Glomerular visceral epithelial cell (primary cell): Measurements from ENCODE around the gene RNF167.
"Not testable (repeated sequence)": the region's sequence is repeated elsewhere in the genome, so short reads cannot be mapped to it uniquely, and the experiment has no call there.

ENCODE experiments used
- DNase-seq: peaks from one replicate; pipeline ENCODE4 v3.0.0-alpha.2; 2016; ENCODE audit errors: extremely low spot score

The RNF167 gene

DNA sequence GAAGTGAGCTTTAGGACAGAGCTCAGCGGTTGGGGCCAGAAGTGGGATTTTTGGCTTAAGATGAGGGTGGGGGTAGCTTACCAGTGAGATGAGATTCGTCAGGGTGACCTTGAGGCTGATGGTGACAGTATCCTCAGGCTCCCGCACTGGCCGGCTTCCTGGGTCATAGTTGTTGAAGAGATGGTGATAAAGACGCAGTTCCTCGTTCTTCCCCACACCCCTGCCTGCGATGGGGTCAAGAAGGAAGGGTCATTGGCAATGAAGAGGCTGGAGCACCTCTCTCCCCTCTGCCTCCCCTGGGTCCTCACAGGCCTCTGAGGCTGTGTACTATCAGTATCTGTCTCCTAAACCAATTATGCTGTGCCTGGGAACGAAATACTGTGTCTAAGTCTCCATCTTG is 37.5 kb upstream of the RNF167 start:
- DNase-seq: no peak

DNA sequence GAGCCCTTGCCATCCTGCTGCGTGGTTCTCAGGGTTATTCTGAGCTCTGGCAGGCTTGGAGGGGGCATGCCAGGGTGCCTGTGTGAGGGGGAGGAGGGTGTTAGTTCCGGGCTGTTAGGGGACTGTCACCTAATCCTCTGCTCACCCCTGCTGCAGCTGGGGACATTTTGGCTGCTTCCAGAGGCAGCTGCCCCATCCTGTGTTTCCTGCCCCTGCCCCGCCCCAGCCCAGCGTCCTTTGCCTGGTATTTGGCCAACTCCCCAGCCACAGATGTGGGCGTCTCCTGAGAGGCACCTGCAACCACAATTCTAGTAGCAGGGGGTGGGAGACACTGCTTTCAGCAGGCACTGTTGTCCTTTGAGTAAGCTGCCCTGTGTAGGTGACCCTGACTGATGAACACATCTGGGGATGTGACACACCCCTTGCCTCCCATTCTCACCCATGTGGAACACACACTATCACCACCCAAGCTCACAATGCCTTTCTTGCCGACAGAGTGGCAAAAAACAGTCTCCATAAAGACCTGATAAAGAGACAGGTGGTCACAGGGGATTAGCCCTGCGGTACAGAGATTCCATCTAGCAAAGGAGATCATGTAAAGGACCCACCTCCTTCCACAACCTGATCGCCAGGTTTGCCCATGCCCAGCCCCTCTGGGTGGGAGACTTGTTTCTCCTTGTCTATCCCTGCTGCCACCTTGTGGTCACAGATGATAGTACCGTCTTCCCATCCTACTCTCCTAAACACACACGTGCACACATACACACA is 36.8 kb upstream of the RNF167 start, which contains the start of gene CHRNE:
Gene CHRNE (minus strand): TSS at position 48 of the 768 bp plus-strand sequence. CDS start 35 bp downstream, at position 13.
- peak; percentile 81 for DNase-seq

DNA sequence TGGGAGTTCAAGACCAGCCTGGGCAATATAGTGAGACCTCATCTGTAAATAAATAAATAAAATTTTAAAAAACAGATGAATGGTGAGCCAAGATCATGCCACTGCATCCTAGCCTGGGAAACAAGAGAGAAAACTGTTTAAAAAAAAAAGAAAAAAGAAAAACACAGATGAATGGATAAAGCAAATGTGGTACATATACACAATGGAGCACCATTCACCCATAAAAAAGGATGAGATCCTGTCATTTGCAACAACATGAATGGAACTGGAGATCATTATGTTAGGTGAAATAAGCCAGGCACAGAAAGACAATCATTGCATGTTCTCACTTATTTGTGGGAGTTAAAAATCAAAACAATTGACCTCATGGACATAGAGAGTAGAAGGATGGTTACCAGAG is 33.4 kb upstream of the RNF167 start:
- DNase-seq: not testable (repeated sequence)

DNA sequence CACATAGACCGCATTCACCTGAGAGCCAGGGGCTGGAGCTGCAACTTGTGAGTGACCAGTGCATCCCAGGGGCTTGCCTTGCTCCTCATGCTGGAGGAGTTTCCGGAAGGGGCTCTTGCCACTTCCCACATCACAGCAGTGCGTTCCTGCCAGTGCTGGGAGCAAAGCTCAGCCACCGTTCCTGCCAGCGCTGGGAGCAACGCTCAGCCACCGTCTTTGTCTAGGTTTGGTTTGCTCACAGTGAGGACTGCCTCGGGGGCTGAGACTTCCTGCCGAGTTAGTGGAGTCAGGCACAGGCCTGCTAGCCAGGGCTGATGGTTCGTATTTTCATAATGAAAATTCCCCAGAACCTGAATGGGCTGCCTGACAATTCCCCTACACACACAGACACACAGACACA is 31.8 kb upstream of the RNF167 start:
- no peak for DNase-seq

DNA sequence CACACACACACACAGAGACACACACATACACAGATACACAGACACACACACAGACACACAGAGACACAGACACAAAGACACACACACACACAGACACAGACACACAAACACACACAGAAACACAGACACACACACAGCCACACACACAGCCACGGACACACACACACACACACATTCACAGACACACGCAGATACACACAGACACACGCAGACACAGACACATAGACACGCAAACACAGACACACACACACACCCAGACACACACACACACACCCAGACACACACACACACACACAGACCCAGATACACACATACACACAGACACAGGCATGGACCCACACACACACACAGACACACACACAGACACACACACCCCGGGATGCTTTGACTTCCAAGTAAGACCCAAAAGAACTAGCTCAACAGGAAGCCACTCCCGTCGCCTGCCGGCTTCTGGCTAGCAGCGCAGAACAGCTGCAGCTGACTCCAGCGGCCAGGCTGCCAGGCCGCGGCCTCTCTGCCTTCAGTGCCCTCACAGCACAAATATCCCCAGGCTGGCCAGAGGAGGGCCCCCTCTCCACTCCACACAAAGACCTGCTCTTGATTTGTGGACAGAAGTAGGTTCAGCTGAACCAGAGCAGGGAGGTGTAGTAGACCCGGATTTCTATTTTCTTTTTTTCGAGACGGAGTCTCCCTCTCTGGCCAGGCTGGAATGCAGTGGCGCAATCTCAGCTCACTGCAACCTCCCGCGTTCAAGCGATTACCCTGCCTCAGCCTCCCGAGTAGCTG is 31.2 kb upstream of the RNF167 start:
- peak; percentile 96 for DNase-seq

DNA sequence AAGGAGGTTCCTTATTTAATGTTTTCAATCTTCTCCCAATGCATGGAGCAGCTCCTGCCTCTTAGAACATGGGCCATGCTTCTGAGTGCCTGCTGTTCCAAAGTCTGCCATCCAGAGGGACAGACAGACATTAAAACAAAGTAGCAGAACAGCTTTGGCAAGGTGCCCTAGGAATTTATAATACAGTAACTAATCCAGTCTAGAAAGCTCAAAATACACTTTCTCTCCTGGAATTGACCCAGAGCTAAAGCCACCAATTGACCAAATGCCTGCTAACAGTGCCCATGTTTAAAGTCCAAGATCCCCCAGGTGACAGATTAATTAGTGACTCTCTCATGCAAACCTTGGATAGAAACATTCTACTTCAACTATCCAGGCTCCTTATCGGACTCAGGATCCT is 26.1 kb upstream of the RNF167 start:
- peak; percentile 22 for DNase-seq

DNA sequence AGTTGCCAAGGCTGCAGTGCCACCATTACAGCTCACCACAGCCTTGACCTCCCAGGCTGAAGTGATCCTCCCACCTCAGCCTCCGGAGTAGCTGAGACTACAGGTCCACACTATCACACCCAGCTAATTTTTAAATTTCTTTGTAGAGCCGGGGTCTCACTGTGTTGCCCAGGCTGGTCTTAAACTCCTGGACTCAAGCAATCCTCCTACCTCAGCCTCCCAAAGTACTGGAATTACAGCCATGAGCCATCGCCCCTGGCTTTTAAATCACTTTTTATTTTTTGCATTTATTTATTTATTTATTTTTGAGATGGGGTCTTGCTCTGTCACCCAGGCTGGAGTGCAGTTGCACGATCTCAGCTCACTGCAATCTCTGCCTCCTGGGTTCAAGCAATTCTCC is 25.5 kb upstream of the RNF167 start:
- not testable (repeated sequence) for DNase-seq

DNA sequence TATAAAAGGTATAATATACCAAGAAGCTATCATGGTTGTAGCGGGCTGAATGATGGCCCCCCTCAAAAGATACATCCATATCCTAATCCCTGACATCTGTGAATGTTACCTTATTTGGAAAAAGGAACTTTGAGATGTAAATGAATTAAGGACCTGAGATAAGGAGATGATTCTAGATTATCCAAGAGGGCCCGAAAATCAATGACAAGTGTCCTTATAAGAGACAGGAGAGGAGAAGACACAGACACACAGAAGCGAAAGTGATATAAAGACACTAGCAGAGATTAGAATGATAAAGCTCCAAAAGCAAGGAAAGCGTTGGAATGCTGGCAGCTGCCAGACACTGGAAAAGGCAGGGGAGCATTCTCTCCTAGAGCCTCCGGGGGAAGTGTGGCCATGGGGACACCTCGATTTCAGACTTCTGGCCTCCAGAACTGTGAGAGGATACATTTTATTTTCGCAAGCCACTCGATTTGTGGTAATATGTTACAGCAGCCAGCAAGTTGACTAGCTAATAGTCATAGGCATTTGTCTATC is 20.5 kb upstream of the RNF167 start:
- no peak for DNase-seq

DNA sequence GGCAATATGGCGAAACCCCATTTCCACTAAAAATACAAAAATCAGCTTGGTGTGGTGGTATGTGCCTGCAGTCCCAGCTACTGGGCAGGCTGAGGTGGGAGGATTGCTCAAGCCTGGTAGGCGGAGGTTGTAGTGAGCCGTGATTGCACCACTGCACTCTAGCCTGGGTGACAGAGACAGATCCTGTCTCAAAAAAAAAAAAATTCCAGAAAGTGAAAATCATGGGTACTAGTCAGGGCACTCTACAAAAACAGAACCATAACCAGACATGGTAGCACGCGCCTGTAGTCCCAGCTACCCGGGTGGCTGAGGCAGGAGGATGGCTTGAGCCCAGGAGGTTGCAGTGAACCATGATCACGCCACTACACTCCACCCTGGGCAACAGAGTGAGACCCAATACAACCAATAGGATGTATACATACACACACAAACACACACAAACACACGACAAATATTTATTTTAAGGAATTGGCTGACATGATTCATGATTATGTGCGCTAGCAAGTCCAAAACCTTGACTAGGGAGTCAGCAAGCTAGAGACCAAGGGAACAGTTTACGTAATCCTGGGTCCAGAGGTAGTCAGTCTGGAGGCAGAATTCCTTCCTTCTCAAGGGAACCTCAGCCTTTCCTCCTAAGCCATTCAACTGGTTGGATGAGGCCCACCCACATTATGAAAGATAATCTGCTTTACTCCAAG is 19.6 kb upstream of the RNF167 start:
- DNase-seq: no peak

DNA sequence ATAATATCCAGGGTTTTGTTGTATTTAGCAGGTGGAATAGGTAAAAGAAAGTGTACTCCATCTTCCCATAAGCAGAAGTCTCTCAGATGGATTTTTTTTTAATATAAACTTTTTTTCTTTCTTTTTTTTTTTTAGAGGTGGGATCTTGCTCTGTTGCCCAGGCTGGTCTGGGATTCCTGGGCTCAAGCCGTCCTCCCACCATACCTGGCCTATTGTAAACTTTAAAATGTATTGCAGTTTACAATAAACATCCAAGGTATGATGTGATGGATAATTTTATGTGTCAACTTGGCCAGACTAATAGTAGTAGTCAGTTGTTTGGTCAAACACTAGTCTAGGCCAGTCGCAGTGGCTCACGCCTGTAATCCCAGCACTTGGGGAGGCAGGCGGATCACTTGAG is 18.7 kb upstream of the RNF167 start:
- DNase-seq: no peak

DNA sequence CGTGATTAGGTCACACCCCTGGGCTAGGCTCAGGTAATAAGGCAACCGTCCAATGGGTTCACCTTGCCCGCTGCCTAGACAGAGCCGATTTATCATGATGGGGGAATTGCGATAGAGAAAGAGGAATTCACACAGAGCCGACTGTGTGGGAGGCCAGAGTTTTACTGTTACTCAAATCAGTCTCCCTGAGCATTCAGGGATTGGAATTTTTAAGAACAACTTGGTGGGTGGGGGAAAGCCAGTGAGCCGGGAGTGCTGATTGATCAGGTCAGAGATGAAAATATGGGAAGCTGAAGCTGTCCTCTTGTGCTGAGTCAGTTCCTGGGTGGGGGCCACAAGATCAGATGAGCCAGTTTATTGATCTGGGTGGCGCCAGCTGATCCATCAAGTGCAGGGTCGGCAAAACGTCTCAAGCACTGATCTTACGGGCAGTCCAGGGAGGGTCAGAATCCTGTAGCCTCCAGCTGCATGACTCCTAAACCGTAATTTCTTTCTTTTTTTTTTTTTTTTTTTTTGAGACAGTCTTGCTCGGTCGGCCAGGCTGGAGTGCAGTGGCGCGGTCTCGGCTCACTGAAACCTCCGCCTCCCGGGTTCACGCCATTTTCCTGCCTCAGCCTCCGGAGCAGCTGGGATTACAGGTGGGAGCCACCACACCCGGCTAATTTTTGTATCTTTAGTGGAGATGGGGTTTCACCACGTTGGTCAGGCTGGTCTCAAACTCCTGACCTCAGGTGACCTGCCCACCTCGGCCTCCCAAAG is 13.3 kb upstream of the RNF167 start:
- DNase-seq: not testable (repeated sequence)

DNA sequence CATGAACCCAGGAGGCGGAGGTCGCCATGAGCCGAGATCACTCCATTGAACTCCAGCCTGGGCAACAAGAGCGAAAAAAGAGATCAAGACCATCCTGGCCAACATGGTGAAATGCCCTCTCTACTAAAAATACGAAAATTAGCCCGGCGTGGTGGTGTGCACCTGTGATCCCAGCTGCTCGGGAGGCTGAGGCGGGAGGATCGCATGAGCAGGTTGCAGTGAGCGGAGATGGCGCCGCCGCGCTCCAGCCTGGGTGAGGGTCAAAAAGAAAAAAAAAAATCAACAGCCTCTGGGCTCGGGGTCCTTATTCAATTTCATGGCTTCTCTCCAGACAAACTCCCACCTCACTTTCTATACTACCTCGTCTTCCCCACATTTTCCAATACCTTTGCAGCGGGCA is 11.2 kb upstream of the RNF167 start:
- DNase-seq: no peak

DNA sequence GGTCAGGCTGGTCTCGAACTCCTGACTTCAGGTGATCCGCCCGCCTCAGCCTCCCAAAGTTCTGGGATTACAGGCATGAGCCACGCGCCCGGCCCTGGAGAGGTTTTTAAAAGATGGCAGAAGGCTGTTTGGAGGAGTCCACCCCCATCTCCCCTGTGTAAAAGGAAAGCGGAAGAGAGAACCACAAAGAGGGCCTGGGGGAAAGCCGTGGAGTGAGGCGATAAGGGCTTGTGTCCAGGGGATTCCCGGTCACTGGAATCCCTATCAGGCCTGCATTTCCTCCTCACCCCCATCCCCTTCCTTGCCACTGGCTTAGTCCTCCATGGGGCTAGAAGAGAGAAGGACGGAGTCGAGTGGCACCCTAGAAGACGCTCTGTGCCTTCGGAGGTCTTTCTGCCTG is 8.1 kb upstream of the RNF167 start, which contains the start of gene GP1BA:
Gene GP1BA (plus strand): TSS at position 315 of the 400 bp plus-strand sequence. CDS start 328 bp downstream, outside the sequence.
- DNase-seq: no peak

DNA sequence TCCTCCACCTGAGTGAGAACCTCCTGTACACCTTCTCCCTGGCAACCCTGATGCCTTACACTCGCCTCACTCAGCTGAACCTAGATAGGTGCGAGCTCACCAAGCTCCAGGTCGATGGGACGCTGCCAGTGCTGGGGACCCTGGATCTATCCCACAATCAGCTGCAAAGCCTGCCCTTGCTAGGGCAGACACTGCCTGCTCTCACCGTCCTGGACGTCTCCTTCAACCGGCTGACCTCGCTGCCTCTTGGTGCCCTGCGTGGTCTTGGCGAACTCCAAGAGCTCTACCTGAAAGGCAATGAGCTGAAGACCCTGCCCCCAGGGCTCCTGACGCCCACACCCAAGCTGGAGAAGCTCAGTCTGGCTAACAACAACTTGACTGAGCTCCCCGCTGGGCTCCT is 7.3 kb upstream of the RNF167 start:
- DNase-seq: no peak

DNA sequence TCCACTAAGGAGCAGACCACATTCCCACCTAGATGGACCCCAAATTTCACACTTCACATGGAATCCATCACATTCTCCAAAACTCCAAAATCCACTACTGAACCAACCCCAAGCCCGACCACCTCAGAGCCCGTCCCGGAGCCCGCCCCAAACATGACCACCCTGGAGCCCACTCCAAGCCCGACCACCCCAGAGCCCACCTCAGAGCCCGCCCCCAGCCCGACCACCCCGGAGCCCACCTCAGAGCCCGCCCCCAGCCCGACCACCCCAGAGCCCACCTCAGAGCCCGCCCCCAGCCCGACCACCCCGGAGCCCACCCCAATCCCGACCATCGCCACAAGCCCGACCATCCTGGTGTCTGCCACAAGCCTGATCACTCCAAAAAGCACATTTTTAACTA is 6.4 kb upstream of the RNF167 start:
- no peak for DNase-seq

DNA sequence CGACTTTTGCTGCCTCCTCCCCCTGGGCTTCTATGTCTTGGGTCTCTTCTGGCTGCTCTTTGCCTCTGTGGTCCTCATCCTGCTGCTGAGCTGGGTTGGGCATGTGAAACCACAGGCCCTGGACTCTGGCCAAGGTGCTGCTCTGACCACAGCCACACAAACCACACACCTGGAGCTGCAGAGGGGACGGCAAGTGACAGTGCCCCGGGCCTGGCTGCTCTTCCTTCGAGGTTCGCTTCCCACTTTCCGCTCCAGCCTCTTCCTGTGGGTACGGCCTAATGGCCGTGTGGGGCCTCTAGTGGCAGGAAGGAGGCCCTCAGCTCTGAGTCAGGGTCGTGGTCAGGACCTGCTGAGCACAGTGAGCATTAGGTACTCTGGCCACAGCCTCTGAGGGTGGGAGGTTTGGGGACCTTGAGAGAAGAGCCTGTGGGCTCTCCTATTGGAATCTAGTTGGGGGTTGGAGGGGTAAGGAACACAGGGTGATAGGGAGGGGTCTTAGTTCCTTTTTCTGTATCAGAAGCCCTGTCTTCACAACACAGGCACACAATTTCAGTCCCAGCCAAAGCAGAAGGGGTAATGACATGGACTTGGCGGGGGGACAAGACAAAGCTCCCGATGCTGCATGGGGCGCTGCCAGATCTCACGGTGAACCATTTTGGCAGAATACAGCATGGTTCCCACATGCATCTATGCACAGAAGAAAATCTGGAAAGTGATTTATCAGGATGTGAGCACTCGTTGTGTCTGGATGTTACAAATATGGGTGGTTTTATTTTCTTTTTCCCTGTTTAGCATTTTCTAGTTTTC is 5.7 kb upstream of the RNF167 start:
- DNase-seq: peak; percentile 88

DNA sequence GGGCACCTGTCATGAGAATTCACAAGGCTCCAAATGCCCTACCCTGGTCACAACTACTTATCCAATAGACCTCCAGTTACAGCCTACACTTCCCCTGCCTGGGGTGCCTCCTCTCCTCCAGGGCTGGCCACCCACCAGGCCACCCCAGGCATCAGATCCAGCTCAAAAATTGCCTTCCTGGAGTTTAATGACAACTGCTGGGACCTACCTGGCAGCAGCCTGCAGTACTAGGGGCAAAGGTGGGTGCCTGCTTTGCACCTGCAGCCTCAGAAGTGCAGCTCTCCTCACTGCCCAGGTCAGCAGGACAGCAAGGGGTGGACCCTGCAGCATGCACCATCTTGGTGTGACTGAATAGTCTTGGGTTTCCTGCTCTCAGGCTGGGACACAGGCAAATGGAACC is 4.4 kb upstream of the RNF167 start:
- DNase-seq: no peak

DNA sequence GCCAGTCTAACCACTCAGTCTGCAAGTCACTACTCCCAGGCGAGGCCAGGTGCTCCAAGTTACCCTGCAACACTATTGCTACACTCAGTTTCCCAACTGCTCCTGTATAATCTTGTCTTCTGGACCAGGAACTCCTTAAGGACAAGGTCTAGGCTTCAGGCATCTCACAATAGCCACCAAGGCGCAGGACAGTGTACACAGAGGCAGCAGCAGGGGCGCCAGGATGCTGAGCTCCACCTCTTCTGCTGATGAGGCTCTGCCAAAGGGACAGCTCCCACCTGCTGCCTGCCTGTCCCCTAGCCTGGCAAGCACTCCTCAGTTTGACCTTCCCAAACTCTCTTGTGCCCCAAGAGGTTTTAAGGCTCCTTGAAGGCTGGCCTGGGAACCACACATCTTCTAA is 3.6 kb upstream of the RNF167 start:
- no peak for DNase-seq

DNA sequence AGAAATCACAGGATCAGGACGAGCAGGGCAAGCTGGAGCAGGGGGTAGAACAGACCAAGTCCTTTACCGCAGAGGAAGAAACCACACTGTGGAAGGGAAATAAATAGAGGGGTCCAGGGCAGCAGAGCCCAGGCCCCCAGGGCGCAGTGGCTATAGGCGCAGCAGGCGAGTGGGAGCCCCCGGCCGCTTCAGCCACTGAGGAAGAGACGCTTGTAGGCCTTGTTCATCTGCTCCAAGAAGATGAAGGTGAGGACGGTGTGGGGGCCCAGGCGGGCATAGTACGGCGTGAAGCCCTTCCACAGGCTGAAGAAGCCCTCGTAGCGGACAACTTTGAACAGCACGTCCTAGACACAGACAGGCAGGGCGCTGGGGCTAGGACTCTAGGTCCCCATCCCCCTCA is 2.5 kb upstream of the RNF167 start:
- no peak for DNase-seq

DNA sequence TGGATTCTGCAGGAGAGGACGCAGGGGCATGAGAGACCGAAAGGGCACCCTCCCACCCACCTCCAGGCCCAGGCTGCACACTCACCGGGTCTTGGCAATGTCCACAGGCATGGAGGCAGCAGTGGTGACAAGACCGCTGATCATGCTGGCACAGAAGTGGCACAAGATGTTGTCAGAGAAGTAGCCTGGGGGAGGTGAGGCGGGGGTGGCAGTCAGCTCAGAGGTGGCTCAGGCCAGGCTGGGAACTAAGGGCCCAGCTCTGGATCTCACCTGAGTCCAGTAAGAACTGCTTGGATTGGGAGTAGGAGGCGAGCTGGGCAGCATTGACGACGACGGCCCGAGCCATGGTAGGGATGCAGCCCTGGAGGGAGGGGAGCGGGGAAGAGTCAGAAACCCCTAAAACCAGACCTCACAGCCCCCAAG is 2.0 kb upstream of the RNF167 start:
- DNase-seq: no peak
